GM23338 (cell line): Measurements from ENCODE around the gene TRAF3. TPM values are rescaled to one million over a fixed set of nuclear protein-coding genes. Genes with fewer than 3 reads are reported as not detected.

Source experiments
- ATAC-seq: fragments of 200-7000 bp; cut with Tn5 transposase; 3 replicates; pipeline ENCODE4 v1.9.1; 2020
- DNase-seq: peaks from one replicate; pipeline ENCODE4 v3.0.0-alpha.2; 2015; ENCODE audit warnings: low spot score
- H2AFZ ChIP-seq: fragments of 200-600 bp; sonication (generic); 2 replicates; pipeline ENCODE4 v1.8.0; 2016; ENCODE audit warnings: antibody characterized with exemption, mild to moderate bottlenecking, moderate library complexity
- H3F3A ChIP-seq: fragments of 200-600 bp; sonication (generic); replicated peaks from 2 replicates; pipeline ENCODE4 v1.8.0; 2017; ENCODE audit warnings: antibody characterized with exemption, mixed run types, low read depth
- H3K27ac ChIP-seq: fragments of 200-600 bp; sonication (generic); 2 replicates; pipeline ENCODE4 v1.6.1; 2016; ENCODE audit warnings: low read depth
- H3K27me3 ChIP-seq: fragments of 200-600 bp; sonication (generic); 2 replicates; pipeline ENCODE4 v1.8.0; 2016; ENCODE audit warnings: mild to moderate bottlenecking, mixed run types, moderate library complexity; ENCODE audit not compliant: insufficient read depth
- H3K36me3 ChIP-seq: fragments of 200-600 bp; sonication (generic); 2 replicates; pipeline ENCODE4 v1.8.0; 2016; ENCODE audit warnings: mild to moderate bottlenecking; ENCODE audit not compliant: insufficient read depth
- H3K4me1 ChIP-seq: fragments of 200-600 bp; sonication (generic); 2 replicates; pipeline ENCODE4 v1.8.0; 2016; ENCODE audit warnings: mild to moderate bottlenecking, moderate library complexity; ENCODE audit not compliant: insufficient read depth
- H3K4me2 ChIP-seq: fragments of 200-600 bp; sonication (generic); 2 replicates; pipeline ENCODE4 v1.7.1; 2017; ENCODE audit warnings: mixed run types
- H3K4me3 ChIP-seq: fragments of 200-600 bp; sonication (generic); 2 replicates; pipeline ENCODE4 v1.6.1; 2016; ENCODE audit warnings: mixed run types
- H3K79me2 ChIP-seq: fragments of 200-600 bp; sonication (generic); replicated peaks from 2 replicates; pipeline ENCODE4 v1.8.0; 2017; ENCODE audit warnings: mild to moderate bottlenecking; ENCODE audit not compliant: insufficient read depth
- H3K9me2 ChIP-seq: fragments of 200-600 bp; sonication (generic); 2 replicates; pipeline ENCODE4 v1.8.0; 2017; ENCODE audit not compliant: insufficient read depth
- H4K20me1 ChIP-seq: fragments of 200-600 bp; sonication (generic); replicated peaks from 2 replicates; pipeline ENCODE4 v1.8.0; 2017; ENCODE audit warnings: mild to moderate bottlenecking; ENCODE audit not compliant: insufficient read depth
- H3K27ac Mint-ChIP-seq: 2 replicates; pipeline ENCODE4 v1.8.0; 2020; ENCODE audit warnings: inconsistent platforms, mild to moderate bottlenecking, moderate library complexity, mixed read lengths
- H3K27me3 Mint-ChIP-seq: 3 replicates; pipeline ENCODE4 v1.8.0; 2022; ENCODE audit warnings: low read depth, mild to moderate bottlenecking, moderate library complexity, mixed read lengths, inconsistent platforms; ENCODE audit not compliant: insufficient read depth, poor library complexity
- H3K36me3 Mint-ChIP-seq: 3 replicates; pipeline ENCODE4 v1.8.0; 2021; ENCODE audit warnings: low read depth, mild to moderate bottlenecking, inconsistent platforms, moderate library complexity, mixed read lengths
- H3K4me1 Mint-ChIP-seq: 3 replicates; pipeline ENCODE4 v1.8.0; 2020; ENCODE audit warnings: mild to moderate bottlenecking, inconsistent platforms, mixed read lengths
- H3K4me3 Mint-ChIP-seq: 3 replicates; pipeline ENCODE4 v1.8.0; 2021; ENCODE audit warnings: moderate library complexity, mild to moderate bottlenecking, inconsistent platforms, mixed read lengths
- H3K9me3 Mint-ChIP-seq: 3 replicates; pipeline ENCODE4 v1.8.0; 2020; ENCODE audit warnings: moderate library complexity, mild to moderate bottlenecking, inconsistent platforms, mixed read lengths
- CREB1 ChIP-seq: fragments of 250-450 bp; sonication (Bioruptor Pico); IDR thresholded peaks from 2 replicates; pipeline ENCODE4 v1.5.0; 2020; ENCODE audit warnings: low read depth, mild to moderate bottlenecking, moderate library complexity
- EZH2phosphoT487 ChIP-seq: fragments of 200-600 bp; sonication (generic); IDR thresholded peaks from one replicate; pipeline ENCODE4 v1.8.1; 2018; ENCODE audit warnings: antibody characterized with exemption; ENCODE audit not compliant: unreplicated experiment
- NANOG ChIP-seq: IDR thresholded peaks from 2 replicates; pipeline ENCODE4 v1.6.1; 2016; ENCODE audit warnings: antibody characterized with exemption, borderline replicate concordance
- POLR2AphosphoS5 ChIP-seq: IDR thresholded peaks from 2 replicates; pipeline ENCODE4 v1.6.1; 2016; ENCODE audit warnings: antibody characterized with exemption, low read depth
- ZNF331 ChIP-seq: fragments of 250-450 bp; sonication (Bioruptor Pico); IDR thresholded peaks from 2 replicates; pipeline ENCODE4 v1.5.0; 2020; ENCODE audit warnings: low read depth, mild to moderate bottlenecking, moderate library complexity
- polyA plus RNA-seq: library from polyadenylated mRNA; unstranded; fragments of >200 nt; fragmentation: Nextera tagmentation; extraction: Ambion mirVana; gene quantifications from 2 replicates; pipeline ENCODE4 v1.2.1, GENCODE V29; 2016
- total RNA-seq: library from RNA; depleted of rRNA; stranded (reverse); fragments of >200 nt; shearing (Covaris generic); gene quantifications from 2 replicates; pipeline ENCODE4 v1.2.3, GENCODE V29; 2014
- TF ChIP-seq, protein P1 (sequence below): IDR thresholded peaks from one replicate; pipeline ENCODE4 v1.6.1; 2018; ENCODE audit warnings: antibody characterized with exemption; ENCODE audit not compliant: unreplicated experiment
- TF ChIP-seq, protein P2 (sequence below), 2 experiments: fragments of 200-600 bp in 1 of 2; sonication (generic) in 1 of 2; conservative IDR thresholded peaks; 2 replicates each; pipeline versions ENCODE4 v1.5.1 to v1.6.1; 2016 to 2017; ENCODE audit warnings: antibody characterized with exemption in 2 of 2, low read depth in 2 of 2, mild to moderate bottlenecking in 2 of 2, moderate library complexity in 1 of 2
- TF ChIP-seq, protein P3 (sequence below): fragments of 250-450 bp; sonication (Bioruptor Pico); IDR thresholded peaks from 2 replicates; pipeline ENCODE4 v1.5.0; 2020; ENCODE audit warnings: mild to moderate bottlenecking, moderate library complexity

TRAF3 gene
- total and polyA plus RNA-seq, 2 experiments from 2014 or later = 3.7 to 9.3 TPM

DNA sequence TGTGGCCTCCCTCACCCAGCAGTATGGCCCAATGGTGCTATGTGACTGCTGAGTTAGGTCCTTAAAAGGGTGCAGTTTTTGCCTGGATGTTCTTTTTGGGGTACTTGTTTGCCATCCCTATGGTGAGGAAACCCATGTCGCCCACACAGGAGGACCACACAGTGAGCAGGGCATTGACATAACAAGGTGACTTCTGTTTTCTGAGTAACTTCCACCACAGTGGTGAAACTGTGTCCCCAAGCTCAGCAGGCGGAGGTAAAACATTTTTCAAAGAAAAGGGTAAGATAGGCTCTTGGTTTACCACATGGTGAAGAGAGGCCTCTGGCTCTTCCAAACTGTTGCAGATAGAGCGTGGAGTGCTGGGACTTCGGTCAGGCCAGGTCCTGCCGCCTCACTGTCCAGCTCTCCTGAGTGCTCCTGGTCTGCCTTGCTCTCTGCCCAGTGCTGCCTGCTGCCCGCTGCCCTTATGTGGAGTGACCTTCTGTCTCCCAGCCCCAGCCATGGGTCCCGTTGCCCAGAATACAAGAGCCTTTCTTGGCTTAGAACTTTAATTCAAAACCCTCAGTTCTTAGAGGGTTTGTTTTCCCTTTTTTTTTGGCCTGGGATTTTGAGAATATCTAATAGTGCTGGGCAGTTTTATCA lies 54.0 kb downstream of the TRAF3 start:
- H3K27ac Mint-ChIP-seq = peak overlapping the region; percentile 74
- ATAC-seq = peak; percentile 10; the same call in 2 of the 3 replicates
- Histone ChIP-seq H3K27ac (peak overlapping the region; percentile 52), H3K9me2 (no peaks in the 10 kb centered on the region), H3K36me3 (no peaks in the 10 kb centered on the region), H4K20me1 (no peaks in the 10 kb centered on the region), H3K79me2 (peaks cover 14% of the 10 kb centered on the region; the same call in 1 of the 2 replicates), H3K27me3 (no peaks in the 10 kb centered on the region), H2AFZ (no peak overlapping the region), H3K4me2 (peak overlapping the region; percentile 23; the same call in 1 of the 2 replicates), H3K4me1 (peaks cover 75% of the 10 kb centered on the region), H3K4me3 (no peak overlapping the region), H3F3A (0 out of 2 replicates have a peak, but pooled peaks cover 9% of the 10 kb centered on the region)
- H3K4me1 Mint-ChIP-seq = peaks cover 58% of the 10 kb centered on the region
- no peak overlapping the region for H3K4me3 Mint-ChIP-seq
- DNase-seq = no peak
- no peaks in the 10 kb centered on the region for H3K9me3 Mint-ChIP-seq
- H3K27me3 Mint-ChIP-seq = peaks cover 2% of the 10 kb centered on the region
- peaks cover 3% of the 10 kb centered on the region; the same call in 2 of the 3 replicates for H3K36me3 Mint-ChIP-seq
- TF ChIP-seq POLR2AphosphoS5 (no peak), NANOG (no peak), EZH2phosphoT487 (no peak), ZNF331 (CRISPR knock-in tag) (no peak), CREB1 (no peak)
- TF ChIP-seq, protein P1, sequence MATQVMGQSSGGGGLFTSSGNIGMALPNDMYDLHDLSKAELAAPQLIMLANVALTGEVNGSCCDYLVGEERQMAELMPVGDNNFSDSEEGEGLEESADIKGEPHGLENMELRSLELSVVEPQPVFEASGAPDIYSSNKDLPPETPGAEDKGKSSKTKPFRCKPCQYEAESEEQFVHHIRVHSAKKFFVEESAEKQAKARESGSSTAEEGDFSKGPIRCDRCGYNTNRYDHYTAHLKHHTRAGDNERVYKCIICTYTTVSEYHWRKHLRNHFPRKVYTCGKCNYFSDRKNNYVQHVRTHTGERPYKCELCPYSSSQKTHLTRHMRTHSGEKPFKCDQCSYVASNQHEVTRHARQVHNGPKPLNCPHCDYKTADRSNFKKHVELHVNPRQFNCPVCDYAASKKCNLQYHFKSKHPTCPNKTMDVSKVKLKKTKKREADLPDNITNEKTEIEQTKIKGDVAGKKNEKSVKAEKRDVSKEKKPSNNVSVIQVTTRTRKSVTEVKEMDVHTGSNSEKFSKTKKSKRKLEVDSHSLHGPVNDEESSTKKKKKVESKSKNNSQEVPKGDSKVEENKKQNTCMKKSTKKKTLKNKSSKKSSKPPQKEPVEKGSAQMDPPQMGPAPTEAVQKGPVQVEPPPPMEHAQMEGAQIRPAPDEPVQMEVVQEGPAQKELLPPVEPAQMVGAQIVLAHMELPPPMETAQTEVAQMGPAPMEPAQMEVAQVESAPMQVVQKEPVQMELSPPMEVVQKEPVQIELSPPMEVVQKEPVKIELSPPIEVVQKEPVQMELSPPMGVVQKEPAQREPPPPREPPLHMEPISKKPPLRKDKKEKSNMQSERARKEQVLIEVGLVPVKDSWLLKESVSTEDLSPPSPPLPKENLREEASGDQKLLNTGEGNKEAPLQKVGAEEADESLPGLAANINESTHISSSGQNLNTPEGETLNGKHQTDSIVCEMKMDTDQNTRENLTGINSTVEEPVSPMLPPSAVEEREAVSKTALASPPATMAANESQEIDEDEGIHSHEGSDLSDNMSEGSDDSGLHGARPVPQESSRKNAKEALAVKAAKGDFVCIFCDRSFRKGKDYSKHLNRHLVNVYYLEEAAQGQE = no peak
- TF ChIP-seq, protein P2, sequence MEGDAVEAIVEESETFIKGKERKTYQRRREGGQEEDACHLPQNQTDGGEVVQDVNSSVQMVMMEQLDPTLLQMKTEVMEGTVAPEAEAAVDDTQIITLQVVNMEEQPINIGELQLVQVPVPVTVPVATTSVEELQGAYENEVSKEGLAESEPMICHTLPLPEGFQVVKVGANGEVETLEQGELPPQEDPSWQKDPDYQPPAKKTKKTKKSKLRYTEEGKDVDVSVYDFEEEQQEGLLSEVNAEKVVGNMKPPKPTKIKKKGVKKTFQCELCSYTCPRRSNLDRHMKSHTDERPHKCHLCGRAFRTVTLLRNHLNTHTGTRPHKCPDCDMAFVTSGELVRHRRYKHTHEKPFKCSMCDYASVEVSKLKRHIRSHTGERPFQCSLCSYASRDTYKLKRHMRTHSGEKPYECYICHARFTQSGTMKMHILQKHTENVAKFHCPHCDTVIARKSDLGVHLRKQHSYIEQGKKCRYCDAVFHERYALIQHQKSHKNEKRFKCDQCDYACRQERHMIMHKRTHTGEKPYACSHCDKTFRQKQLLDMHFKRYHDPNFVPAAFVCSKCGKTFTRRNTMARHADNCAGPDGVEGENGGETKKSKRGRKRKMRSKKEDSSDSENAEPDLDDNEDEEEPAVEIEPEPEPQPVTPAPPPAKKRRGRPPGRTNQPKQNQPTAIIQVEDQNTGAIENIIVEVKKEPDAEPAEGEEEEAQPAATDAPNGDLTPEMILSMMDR (conservative IDR thresholded peaks at IDR 0.05; ENCODE audit: low read depth in 2 of 2) = no peak
- TF ChIP-seq, protein P3, sequence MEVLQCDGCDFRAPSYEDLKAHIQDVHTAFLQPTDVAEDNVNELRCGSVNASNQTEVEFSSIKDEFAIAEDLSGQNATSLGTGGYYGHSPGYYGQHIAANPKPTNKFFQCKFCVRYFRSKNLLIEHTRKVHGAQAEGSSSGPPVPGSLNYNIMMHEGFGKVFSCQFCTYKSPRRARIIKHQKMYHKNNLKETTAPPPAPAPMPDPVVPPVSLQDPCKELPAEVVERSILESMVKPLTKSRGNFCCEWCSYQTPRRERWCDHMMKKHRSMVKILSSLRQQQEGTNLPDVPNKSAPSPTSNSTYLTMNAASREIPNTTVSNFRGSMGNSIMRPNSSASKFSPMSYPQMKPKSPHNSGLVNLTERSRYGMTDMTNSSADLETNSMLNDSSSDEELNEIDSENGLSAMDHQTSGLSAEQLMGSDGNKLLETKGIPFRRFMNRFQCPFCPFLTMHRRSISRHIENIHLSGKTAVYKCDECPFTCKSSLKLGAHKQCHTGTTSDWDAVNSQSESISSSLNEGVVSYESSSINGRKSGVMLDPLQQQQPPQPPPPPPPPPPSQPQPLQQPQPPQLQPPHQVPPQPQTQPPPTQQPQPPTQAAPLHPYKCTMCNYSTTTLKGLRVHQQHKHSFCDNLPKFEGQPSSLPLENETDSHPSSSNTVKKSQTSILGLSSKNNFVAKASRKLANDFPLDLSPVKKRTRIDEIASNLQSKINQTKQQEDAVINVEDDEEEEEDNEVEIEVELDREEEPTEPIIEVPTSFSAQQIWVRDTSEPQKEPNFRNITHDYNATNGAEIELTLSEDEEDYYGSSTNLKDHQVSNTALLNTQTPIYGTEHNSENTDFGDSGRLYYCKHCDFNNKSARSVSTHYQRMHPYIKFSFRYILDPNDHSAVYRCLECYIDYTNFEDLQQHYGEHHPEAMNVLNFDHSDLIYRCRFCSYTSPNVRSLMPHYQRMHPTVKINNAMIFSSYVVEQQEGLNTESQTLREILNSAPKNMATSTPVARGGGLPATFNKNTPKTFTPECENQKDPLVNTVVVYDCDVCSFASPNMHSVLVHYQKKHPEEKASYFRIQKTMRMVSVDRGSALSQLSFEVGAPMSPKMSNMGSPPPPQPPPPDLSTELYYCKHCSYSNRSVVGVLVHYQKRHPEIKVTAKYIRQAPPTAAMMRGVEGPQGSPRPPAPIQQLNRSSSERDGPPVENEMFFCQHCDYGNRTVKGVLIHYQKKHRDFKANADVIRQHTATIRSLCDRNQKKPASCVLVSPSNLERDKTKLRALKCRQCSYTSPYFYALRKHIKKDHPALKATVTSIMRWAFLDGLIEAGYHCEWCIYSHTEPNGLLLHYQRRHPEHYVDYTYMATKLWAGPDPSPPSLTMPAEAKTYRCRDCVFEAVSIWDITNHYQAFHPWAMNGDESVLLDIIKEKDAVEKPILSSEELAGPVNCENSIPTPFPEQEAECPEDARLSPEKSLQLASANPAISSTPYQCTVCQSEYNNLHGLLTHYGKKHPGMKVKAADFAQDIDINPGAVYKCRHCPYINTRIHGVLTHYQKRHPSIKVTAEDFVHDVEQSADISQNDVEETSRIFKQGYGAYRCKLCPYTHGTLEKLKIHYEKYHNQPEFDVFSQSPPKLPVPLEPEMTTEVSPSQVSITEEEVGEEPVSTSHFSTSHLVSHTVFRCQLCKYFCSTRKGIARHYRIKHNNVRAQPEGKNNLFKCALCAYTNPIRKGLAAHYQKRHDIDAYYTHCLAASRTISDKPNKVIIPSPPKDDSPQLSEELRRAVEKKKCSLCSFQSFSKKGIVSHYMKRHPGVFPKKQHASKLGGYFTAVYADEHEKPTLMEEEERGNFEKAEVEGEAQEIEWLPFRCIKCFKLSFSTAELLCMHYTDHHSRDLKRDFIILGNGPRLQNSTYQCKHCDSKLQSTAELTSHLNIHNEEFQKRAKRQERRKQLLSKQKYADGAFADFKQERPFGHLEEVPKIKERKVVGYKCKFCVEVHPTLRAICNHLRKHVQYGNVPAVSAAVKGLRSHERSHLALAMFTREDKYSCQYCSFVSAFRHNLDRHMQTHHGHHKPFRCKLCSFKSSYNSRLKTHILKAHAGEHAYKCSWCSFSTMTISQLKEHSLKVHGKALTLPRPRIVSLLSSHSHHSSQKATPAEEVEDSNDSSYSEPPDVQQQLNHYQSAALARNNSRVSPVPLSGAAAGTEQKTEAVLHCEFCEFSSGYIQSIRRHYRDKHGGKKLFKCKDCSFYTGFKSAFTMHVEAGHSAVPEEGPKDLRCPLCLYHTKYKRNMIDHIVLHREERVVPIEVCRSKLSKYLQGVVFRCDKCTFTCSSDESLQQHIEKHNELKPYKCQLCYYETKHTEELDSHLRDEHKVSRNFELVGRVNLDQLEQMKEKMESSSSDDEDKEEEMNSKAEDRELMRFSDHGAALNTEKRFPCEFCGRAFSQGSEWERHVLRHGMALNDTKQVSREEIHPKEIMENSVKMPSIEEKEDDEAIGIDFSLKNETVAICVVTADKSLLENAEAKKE (CRISPR knock-in tag) = no peak
